Inferior parietal cortex (tissue), 1 donor: Measurements from ENCODE around the gene SPATA17.

ENCODE experiments used
- DNase-seq: peaks from one replicate; pipeline ENCODE4 v3.0.0-alpha.2; 2016; ENCODE audit errors: extremely low spot score

The SPATA17 gene

GRCh38 chr1:217847643-217848042 is 216.5 kb downstream of the SPATA17 start:
- DNase-seq, result no peak

- no peak for DNase-seq
Observed at GRCh38 chr1:217856342-217857034, 225.3 kb downstream of the SPATA17 start.

GRCh38 chr1:217857061-217857460 is 225.9 kb downstream of the SPATA17 start:
- DNase-seq, result no peak

DNA sequence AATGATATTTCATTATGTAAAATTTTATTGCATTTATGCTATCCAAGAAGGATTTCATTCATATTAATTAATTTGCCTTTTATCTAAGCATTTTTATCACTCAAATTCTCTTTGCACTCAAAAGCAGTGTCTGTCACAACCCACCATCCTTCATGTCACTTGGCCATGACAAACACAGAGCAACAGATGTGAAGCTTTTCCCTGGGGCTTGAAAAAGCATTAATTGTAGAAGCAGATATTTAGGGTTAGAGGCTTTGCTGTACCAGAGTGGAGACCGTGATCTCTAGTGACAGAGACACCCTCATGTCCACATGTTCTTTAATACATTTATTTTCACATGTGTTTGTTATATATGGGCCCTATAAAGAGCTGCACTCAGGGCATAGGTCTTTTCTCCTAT is 230.5 kb downstream of the SPATA17 start:
- DNase-seq, result no peak

DNA sequence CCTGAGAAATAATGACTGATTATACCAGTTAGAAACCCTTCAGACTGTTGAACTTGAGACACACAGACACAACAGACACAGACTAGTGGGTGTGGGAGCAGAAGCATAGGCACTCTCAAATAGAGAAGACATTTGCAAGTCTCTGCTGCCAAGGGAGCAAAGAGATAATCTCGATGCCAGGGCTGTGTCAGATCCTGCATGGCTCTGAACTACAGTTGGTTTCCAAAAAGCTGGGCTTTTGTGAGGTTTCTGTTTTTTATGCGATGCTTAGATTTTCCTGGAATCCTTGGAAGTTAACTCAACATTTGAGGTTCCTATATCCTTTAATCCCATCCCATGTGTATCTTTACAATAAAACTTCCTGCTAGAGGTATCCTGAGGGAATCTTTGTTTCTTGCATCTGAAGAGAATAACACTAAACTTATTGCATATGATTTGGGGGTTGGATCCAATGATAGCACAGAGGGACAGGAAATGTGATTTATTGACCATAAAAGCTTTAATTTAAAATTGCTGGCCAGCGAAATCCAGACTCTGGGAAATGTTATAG is 236.4 kb downstream of the SPATA17 start:
- no peak for DNase-seq

- no peak for DNase-seq
Observed at GRCh38 chr1:217871955-217872354, 240.8 kb downstream of the SPATA17 start.

DNA sequence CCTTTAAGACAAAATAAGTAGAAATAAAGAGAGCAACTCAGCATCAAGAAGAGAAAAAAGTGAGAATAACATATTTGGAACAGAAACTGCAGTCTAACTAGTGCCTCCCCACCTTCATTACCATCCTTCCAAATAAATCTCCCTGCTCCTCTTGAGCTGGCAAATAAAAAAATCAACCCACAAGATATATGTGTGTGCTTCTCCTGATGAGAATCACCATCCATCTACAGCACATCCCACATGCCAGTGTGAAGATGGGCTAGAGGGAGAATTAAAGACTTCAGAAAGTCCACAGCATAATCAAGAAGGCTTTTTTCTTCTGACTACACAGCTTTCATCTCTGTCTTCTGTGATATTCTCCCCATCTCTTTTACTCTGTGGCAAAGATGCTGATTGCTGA is 244.1 kb downstream of the SPATA17 start:
- DNase-seq, result no peak

DNA sequence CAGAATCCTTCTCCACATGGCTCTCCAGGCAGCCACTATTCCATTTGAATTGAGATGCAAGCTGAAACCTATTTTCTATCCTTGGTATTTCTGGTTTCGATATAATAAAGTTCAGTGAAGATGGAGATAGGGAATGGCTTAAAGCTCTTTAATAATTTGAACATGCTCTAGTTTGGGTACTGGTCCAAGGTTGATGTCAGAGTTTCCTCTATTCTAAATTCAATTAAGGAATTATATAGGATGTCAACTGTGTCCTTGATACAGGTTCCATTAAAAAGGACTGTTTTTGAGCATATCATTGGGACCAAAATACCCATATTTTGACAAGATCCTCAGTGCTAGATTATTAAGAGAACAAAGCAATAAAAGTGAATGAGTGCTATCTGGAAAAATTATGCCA is 245.3 kb downstream of the SPATA17 start:
- no peak for DNase-seq

DNA sequence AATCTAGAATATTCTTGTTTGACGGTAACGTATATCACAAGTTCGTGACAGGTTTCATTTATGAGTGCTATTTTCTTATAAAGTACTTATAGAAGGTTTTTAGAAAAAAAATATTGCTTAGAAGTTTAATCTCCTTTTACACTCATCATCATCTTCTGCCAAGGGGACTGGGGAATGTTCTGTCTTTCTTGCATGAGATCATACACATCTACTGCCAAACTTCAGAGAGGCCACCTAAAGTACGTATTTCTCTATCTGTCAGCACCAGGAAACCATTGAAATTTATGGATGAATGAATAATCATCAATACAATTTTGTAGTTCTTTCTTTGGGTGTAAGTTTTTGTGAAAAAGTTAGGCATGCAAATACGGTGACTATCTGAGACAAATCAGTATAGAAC is 245.8 kb downstream of the SPATA17 start:
- no peak for DNase-seq

- no peak for DNase-seq
Observed at GRCh38 chr1:217881131-217881543, 250.0 kb downstream of the SPATA17 start.

DNA sequence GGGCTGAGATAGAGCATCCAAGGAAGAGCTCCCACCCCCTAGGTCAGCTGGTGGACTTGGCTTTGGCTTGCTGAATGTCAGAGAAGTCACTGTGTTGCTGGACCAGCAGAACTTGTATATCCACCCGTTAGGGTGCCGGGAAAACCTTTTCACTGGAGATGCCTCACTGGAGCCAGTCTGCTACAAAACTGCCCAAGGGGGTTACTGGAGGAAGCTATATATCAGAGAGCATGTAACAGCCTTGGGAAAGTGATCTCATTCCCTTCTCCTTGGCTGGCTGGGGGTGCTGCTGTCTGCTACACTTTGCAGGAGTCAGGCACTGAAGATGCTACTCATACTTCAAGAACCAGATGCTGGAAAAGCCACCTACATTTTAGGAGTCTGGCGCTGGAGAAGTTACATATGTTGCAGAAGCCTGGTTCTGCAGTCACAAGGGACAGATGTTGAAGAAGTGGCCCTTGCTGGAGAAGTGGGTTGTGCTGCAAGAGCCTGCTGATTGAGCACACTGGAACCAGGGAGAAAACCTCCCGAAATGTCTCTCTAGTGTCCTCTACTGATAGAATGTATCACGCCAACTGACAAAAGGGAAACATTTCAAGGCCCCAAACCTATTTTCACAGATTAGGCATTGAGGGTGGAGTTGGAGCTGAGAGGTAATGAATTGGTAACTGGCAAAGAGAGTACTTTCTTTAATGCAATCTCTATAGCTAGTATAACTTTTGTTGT is 250.6 kb downstream of the SPATA17 start:
- no peak for DNase-seq

GRCh38 chr1:217885181-217885580 is 254.0 kb downstream of the SPATA17 start:
- DNase-seq, result no peak

DNA sequence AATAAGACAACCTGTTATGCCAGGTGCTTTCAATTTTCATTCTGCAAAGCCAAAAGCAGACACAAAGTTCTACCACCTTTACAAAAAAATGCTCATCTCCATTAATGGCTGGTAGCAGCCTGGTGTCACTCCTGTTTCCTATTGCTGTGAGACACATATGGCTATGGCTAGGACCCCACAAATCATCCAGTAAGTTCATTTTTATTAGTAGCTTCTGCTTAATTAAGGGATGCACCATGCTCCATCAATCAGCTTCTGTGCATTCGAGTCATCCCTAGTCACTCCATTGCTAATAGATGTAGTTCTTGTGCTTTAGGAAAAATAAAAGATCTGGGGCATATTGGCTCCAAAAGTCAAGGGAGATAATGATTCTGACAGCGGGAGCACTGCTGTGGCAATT is 257.2 kb downstream of the SPATA17 start:
- DNase-seq, result no peak

DNA sequence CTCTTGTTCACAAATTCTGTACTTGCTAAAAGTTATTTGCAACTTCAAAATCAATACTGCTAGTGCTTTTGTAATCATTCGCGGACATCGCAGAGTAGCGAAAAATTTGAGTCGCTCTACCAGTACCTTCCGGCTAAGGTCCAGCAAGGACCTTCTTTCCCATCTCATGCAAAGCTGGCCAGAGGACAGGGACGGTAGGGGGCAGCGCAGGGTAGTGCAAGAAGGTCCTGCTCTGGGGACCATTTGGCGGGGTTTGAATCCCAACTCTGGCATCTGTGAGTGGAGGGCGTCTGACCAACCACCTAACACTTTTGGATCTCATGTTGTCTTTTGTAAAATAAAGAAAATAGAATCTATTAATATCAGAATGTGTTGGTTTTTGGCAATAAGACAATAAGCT is 258.3 kb downstream of the SPATA17 start:
- DNase-seq, result no peak

DNA sequence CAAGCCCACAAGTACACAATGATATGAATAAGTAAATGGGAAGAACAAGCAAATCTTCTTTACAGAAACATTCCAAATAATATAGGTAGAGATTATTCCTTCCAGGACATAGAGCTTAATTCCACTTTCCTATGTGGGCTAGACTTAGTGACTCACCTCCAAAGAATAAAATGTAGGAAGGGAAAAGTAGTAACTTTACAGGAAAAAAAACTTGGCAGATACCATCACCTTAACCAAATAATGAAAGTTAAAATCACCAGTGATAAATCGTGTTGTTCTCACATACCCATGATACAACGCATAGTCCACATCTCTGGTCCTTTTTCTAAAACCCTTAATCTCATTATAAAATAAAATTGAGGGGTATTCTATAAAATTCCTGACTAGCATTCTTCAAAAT is 260.8 kb downstream of the SPATA17 start:
- DNase-seq, result no peak

GRCh38 chr1:217892750-217893149 is 261.6 kb downstream of the SPATA17 start:
- DNase-seq, result no peak

- no peak for DNase-seq
Observed at GRCh38 chr1:217895841-217896240, 264.7 kb downstream of the SPATA17 start.

DNA sequence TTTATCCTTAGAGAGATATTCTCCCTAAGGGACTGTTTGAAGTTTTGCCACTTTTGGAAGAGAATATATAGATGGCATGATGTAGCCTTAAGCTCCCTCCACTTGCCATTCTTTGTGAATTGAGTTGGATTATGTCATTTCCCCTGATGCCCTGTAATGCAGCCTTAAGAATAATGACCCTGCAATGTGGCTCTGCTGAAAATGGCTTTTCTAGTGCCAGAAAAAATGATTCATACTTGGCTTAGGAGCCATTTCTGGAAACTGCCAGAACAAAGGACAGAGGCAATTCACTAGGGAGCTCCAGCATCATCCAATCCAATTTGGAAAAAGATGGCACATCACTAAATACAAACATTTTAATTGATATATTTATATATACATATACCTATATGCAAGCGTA is 265.3 kb downstream of the SPATA17 start:
- DNase-seq, result no peak

GRCh38 chr1:217897100-217897499 is 266.0 kb downstream of the SPATA17 start:
- no peak for DNase-seq

- DNase-seq, result no peak
Observed at GRCh38 chr1:217899614-217900013, 268.5 kb downstream of the SPATA17 start.

DNA sequence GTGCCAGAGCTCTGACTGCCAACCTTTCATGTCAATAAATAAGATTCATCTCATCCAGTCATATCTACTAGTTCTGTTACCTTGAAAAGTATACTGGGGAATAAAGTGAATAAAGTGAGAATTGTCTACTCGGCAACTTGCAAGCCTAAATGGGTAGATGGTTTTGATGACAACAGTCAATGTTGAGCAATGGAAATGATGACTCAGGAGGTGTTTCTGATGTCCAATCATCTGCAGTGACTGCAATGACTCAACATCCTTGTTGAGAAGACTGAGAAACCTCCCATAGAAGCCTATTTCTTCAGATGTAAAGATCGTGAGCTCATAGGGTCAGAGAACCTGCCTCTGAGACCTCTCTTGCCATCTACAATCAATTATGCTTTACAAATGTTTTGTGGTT is 276.4 kb downstream of the SPATA17 start:
- no peak for DNase-seq

- no peak for DNase-seq
Observed at GRCh38 chr1:217910203-217910602, 279.1 kb downstream of the SPATA17 start.

GRCh38 chr1:217910791-217911320 is 279.7 kb downstream of the SPATA17 start:
- no peak for DNase-seq
